Coronary artery (tissue), 2 donors: ENCODE results near the gene SH2D6.

Experiments
- DNase-seq: peaks from one replicate; pipeline ENCODE4 v3.0.0-alpha.2; 2017; ENCODE audit warnings: low spot score
- H3K27ac ChIP-seq, 2 donors: fragments of 200-600 bp; sonication (generic); one replicate each; pipeline ENCODE4 v1.5.1; 2016 to 2019
- H3K4me3 ChIP-seq: fragments of 200-600 bp; sonication (generic); 2 replicates; pipeline ENCODE4 v1.5.1; 2016; ENCODE audit warnings: mild to moderate bottlenecking, moderate library complexity
- TF ChIP-seq, protein P1 (sequence below): fragments of 200-600 bp; sonication (generic); IDR thresholded peaks from one replicate; pipeline ENCODE4 v1.5.1; 2019; ENCODE audit warnings: antibody characterized with exemption

The SH2D6 gene

DNA sequence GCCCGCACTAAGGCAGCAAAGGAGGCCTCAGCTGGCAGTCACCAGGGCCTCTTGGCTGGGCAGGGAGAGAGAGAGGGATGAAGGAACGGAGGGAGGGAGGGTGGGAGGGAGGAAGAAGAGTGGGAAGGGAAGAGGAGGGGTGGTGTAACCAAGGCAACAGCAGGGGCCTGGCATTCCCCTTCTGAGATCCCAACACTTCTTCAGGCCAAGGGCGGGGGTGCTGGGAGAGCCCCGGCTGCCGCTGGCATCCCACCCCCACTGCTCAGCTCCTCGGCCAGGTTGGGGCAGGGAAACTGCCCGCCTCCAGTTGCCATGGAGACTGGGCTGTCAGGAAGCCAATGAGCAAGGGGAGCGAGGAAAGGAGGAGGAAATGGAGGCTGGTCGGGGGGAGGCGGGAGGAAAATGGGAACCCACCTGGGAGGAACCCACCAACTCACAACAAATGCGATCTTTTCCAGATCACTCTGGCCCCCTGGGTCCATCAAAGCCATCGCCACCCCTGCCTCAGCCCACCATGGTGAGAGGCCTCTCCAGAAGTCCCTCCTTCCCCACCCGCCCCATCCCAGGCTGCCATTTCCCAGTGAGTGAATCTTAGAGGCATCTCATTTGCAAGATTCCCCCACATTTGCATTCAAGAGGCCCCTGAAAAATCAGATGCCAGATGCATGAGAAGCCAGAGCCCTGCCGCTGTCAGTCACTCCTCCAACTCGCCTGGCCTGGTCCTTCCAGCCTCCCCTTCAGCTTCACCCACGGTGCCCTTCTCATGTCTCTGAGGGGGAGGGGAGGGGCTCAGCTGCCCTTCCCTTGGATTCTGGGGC lies 12.4 kb downstream of the SH2D6 start:
- TF ChIP-seq, protein P1, sequence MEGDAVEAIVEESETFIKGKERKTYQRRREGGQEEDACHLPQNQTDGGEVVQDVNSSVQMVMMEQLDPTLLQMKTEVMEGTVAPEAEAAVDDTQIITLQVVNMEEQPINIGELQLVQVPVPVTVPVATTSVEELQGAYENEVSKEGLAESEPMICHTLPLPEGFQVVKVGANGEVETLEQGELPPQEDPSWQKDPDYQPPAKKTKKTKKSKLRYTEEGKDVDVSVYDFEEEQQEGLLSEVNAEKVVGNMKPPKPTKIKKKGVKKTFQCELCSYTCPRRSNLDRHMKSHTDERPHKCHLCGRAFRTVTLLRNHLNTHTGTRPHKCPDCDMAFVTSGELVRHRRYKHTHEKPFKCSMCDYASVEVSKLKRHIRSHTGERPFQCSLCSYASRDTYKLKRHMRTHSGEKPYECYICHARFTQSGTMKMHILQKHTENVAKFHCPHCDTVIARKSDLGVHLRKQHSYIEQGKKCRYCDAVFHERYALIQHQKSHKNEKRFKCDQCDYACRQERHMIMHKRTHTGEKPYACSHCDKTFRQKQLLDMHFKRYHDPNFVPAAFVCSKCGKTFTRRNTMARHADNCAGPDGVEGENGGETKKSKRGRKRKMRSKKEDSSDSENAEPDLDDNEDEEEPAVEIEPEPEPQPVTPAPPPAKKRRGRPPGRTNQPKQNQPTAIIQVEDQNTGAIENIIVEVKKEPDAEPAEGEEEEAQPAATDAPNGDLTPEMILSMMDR, result no peak
- no peak for DNase-seq
- Histone ChIP-seq H3K4me3 (no peak overlapping the region), H3K27ac (peak overlapping the region in 1 of 2 donors; percentile 2)

DNA sequence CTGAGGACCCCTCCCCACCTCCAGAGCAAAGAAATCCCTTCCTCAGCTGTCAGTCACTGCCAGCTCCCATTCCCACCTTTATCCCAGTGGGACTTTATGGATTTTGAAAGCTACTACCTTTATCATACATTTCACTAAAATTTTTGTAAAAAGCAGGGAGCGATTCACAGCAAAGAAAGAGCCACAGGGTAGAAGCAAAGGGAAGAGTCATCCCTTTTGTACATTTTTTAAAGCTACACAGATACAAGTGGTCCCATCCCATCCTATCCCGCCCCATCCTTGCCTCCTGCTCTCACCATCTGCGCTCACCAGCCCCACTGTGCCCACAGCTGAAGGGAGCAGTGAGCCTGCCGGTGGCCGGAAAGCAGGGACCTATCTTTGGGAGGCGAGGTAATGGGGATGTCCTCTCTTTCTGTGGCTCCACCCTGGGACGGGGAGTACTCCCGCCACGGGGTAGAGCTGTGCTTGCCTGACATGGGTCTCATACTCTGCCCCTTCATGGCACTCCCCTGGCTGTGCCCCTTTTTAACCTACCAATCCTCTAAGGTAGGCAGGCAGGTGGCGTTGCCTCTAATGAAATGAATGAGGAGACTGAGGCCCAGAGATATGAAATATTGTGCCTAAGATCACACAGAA lies 13.2 kb downstream of the SH2D6 start:
- H3K4me3 ChIP-seq, result no peak overlapping the region
- TF ChIP-seq, protein P1, result no peak
- DNase-seq, result no peak
- no peak overlapping the region for H3K27ac ChIP-seq

DNA sequence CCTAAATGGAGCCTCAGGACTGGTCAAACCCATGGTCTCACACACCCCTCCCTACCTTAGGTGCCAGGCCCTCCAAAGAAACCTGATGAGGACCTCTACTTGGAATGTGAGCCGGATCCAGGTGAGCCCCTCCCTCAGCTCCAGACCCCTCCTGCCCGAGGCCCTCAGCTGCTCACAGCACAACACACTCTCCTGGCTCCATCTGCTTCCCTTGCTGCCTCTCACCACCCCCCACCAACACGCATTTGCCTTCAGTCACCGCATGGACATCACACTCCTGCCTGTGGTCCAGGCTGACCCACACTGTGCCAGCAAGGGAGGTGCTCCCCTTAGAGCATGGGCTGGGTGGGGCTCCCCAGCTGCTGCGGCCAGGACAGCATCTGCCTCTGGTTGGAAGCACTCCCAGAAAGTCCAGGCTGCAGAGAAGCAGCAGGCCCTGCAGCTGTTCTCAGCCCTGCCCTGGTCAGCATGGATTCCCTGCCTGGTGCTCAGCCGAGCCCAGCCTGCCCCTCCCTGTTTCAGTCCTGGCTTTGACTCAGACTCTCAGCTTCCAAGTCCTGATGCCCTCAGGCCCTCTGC lies 15.1 kb downstream of the SH2D6 start:
- peak; percentile 88 for DNase-seq
- TF ChIP-seq, protein P1, result no peak
- Histone ChIP-seq H3K4me3 (no peak overlapping the region), H3K27ac (peak overlapping the region; percentile 68 to 76)

DNA sequence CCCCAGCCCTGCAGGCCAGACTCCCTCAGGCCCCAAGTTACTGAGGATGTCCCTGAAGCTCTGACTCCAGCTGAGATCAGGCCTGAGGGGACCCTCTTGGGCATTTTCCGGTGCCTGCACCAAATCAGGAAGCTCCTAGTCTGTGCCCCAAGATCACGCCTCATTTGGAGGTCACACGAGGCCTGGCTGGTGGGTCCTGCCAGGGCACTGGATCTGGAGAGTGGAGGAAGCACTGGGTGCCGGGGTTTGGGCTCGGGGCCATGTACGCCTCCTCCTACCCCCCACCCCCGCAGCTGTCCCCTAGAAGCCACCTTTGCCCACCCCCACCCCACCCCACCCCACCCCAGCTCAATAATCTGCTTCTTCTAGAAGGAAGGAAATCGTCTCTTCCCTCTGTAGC lies 16.2 kb downstream of the SH2D6 start:
- no peak overlapping the region for H3K4me3 ChIP-seq
- TF ChIP-seq, protein P1, result no peak
- peak overlapping the region; percentile 90 to 98 for H3K27ac ChIP-seq
- DNase-seq, result no peak

DNA sequence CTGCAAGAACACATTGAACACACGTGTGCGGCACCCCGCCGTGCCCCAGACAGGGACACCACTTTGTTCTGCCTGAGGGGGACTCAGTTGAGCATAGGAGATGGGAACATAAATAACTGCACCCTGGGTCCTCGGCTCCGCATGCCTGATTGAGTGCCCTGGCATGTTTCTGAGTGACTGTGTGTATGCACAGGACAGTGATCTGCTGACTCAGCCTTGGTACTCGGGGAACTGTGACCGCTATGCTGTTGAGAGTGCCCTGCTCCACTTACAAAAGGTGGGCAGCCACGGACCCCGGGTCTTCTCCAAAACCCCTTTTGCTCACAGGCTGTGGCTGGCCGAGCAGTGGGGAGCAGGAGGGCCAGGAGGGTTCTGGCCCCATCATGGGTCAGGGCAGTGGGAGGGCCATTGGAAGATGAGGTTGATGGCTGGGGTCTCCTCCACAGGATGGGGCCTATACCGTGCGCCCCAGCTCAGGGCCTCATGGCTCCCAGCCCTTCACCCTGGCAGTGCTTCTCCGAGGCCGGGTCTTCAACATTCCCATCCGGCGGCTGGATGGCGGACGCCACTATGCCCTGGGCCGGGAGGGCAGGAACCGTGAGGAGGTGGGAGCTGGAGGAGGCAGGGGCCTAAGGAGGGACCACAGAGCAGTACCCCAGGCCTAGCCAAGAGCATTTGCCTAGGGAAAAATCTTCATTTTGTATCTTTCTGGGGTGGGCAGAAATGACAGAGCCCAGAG lies 16.9 kb downstream of the SH2D6 start:
- Histone ChIP-seq H3K27ac (peak overlapping the region; percentile 90 to 98), H3K4me3 (no peak overlapping the region)
- TF ChIP-seq, protein P1, result no peak
- no peak for DNase-seq

DNA sequence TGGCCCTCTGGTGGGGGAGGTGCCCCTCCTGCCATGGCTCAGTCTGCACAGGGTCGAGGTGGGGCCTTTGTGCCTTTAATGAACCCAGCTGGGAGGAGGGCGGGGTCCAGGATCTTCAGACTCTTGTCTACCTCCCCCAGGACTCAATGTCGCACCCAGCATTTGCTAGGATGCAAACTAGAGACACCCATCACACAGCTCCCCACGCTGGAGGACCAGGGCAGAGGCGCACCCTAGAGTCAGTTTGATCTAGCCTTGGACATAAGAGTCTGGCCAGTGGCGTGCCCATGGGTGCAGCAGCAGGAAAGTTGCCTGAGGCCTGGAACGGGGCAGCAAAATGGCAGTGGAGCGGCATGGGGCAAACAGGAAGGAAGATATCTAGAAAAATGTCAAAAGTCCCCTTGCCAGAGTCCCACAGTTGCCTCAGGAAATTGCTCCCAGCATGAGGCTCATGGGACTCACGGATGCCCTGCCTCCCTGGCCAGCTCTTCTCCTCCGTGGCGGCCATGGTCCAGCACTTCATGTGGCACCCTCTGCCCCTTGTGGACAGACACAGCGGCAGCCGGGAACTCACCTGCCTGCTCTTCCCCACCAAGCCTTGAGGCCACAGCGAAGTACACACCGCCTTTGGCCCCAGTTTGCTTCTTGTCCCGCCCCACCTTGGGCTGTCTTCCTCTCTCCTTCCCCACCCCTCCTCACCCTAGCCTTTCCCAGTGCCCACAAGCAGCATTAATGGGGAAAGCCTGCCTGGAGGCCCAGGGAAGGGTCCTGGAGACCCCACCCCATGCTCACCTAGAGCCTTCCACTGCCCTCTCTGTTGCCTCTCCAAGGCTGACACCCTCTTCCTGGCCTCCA lies 17.7 kb downstream of the SH2D6 start:
- Histone ChIP-seq H3K4me3 (no peak overlapping the region), H3K27ac (peak overlapping the region; percentile 90 to 98)
- TF ChIP-seq, protein P1, result no peak
- DNase-seq, result no peak
